ENCODE results near the gene MYO3B. TPM values are rescaled to one million over a fixed set of nuclear protein-coding genes. Genes with fewer than 3 reads are reported as not detected.

The MYO3B gene
- total RNA-seq, 1 experiment from 2014 or later = 0.63 TPM

- no peaks in the 10 kb centered on the region for H3K79me1 ChIP-seq (ENCODE audit: insufficient read depth, low read depth, low read length, poor library complexity, severe bottlenecking)
- no peaks in the 10 kb centered on the region for H3K23me2 ChIP-seq (ENCODE audit: insufficient read length, low read depth, low read length, poor library complexity, severe bottlenecking)
- no peaks in the 10 kb centered on the region for H3K79me2 ChIP-seq (ENCODE audit: insufficient read depth, low read length)
- no peak overlapping the region for H3K27ac ChIP-seq (ENCODE audit: insufficient read length, low read depth, low read length)
- no peak for DNase-seq
- H2BK120ac ChIP-seq (ENCODE audit: low read depth, low read length, poor library complexity, severe bottlenecking) = no peak overlapping the region
- Mint-ChIP-seq H3K27ac (no peak overlapping the region), H3K9me3 (no peaks in the 10 kb centered on the region), H3K27me3 (ENCODE audit: low read depth) (no peaks in the 10 kb centered on the region; the same call in 1 of the 2 replicates), H3K36me3 (ENCODE audit: insufficient read depth in 1 of 3, low read depth in 3 of 3) (no peaks in the 10 kb centered on the region), H3K4me1 (no peaks in the 10 kb centered on the region; a peak in 1 of 4 replicates), H3K4me3 (no peak overlapping the region)
- H2BK12ac ChIP-seq (ENCODE audit: insufficient read length, low read depth, low read length) = no peak overlapping the region
- no peaks in the 10 kb centered on the region for H3K27me3 ChIP-seq (ENCODE audit: insufficient read depth, low read length)
- WGBS (ENCODE audit: extremely low coverage, insufficient read length, low lambda C conversion rate) = no CpG with 5 or more reads among the region's 2 CpGs
- H4K20me1 ChIP-seq (ENCODE audit: control insufficient read depth, insufficient read depth, insufficient read length) = no peaks in the 10 kb centered on the region
- H3K4me2 ChIP-seq (ENCODE audit: insufficient read depth, insufficient read length, low read length) = no peak overlapping the region
- H3K9me3 ChIP-seq (ENCODE audit: control insufficient read depth, low read depth, low read length) = no peaks in the 10 kb centered on the region
- no peak overlapping the region for H3K14ac ChIP-seq (ENCODE audit: insufficient read depth, low read length)
- no peak overlapping the region for H4K8ac ChIP-seq (replicated peaks; ENCODE audit: insufficient read length, low read depth, low read length)
- no peak overlapping the region for H2AFZ ChIP-seq (ENCODE audit: low read length)
- no peak overlapping the region for H3K4ac ChIP-seq (ENCODE audit: low read depth, low read length)
- no peak overlapping the region for H2AK5ac ChIP-seq (ENCODE audit: insufficient read length, low read length)
- no peak for TF ChIP-seq CTCF (conservative IDR thresholded peaks at IDR 0.05)
- H3K18ac ChIP-seq (ENCODE audit: insufficient read length, low read depth, low read length) = no peak overlapping the region
- no peak overlapping the region for H3K56ac ChIP-seq (ENCODE audit: insufficient read length, low read depth, low read length)
- H4K91ac ChIP-seq (ENCODE audit: insufficient read length, low read depth, low read length) = no peak overlapping the region
- H3K9ac ChIP-seq (ENCODE audit: extremely low read depth, insufficient read length, low read length) = no peak overlapping the region
- no peak overlapping the region for H2BK20ac ChIP-seq (ENCODE audit: low read depth, low read length, poor library complexity, severe bottlenecking)
- H2BK15ac ChIP-seq (ENCODE audit: low read depth, low read length) = no peak overlapping the region
- H3K23ac ChIP-seq (ENCODE audit: insufficient read length, low read depth, low read length) = no peak overlapping the region
- no peak overlapping the region for H2BK5ac ChIP-seq (ENCODE audit: insufficient read length, low read length)
- no peaks in the 10 kb centered on the region for H3K4me1 ChIP-seq (ENCODE audit: insufficient read depth, low read length)
- H4K5ac ChIP-seq (ENCODE audit: insufficient read length, low read depth, low read length) = no peak overlapping the region
- H3T11ph ChIP-seq (ENCODE audit: low read length) = no peak overlapping the region
Measured at GRCh38 chr2:170428868-170429267, 250.9 kb downstream of the MYO3B start.

Data from H9 (cell line).